GM18508 (cell line): Measurements from ENCODE around the gene HSPA1B.

Source experiments
- ATAC-seq: cut with Tn5 transposase; IDR thresholded peaks from one replicate; pipeline ENCODE4 v1.9.1; 2021; ENCODE audit warnings: moderate number of reproducible peaks; ENCODE audit not compliant: insufficient read depth, unreplicated experiment

HSPA1B gene

DNA sequence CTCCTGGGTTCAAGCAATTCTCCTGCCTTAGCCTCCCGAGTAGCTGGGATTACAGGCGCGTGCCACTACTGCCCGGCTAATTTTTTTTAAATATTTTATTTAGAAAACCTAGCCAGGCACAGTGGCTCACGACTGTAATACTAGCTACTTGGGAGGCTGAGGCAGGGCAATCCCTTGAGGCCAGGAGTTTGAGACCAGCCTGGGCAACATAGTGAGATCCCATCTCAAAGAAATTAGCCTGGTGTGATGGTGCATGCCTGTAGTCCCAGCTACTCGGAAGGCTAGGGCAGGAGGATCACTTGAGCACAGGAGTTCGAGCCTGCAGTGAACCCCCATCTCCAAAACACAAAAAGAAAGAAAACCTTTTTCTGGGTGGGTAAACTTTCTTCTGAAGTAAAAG lies 48.8 kb downstream of the HSPA1B start:
- no peak for ATAC-seq

DNA sequence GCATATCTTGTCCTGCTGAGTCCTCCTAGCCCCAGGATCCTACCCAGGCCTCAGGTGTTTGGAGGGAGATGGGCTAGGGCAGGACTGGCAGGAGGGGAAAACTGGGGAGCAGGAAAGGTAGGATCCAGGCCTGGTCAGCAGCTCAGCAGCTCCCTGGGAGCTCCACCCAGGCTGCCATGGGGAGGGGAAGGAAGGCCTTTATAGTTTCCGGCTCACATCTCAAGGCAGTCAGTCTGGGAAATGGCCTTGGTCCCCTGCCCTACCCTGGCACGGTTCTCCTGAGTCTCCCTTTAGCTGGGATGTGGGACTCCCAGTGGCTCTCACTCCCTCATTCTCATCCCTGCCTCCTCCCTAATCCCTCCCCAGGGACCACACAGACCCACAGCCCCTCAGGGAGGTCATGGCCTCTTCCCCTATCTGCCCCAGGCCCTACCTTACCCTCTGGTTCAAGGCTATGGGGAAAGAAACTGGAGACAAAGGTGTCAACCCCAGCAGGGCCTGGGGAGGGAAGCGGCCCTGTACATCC lies 49.6 kb downstream of the HSPA1B start:
- no peak for ATAC-seq

- no peak for ATAC-seq
Observed at GRCh38 chr6:31877651-31878161, 50.2 kb downstream of the HSPA1B start.

DNA sequence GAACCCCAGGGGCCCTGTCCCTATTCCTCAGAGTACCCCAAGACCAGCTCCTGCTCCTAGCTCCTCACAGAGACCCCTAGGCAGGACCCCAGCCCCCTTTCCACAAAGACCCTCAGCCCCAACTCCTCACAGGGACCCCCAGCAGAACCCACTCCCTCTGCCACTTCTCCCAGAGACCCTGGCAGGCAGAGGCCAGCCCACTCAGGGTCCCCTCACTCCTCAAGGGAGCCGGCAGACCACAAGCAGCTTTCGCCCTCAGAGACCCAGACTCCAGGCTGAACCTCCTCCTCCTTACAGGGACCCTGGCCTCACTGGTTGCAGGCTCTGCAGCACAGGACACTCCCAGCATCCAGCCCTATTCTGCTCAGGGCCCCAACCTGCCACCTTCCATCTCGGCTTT lies 50.7 kb downstream of the HSPA1B start:
- no peak for ATAC-seq

DNA sequence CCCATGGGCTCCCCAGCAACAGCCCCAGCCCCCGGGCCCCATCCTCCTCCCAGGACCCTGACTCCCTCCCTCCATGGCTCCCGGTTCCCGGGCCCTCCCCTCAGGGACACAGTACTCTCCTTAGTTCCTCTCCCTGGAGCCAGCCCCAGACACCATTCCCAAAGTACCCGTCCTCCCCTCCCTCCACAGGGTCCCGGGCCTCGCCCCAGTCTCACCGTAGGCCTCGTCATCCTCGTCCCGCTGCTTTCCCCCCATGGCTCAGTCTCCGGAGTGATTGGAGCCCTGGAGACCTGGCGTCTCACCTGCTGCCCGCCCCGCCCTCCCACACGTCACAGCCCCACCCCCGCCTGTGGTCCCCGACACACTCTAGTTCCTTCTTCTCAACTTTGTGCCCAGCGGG lies 51.2 kb downstream of the HSPA1B start, which contains the start of gene SLC44A4:
Gene SLC44A4, minus strand, starts transcription at position 272 of the 400 bp plus-strand sequence. Its CDS starts 17 bp downstream, at position 255.
- ATAC-seq: no peak

DNA sequence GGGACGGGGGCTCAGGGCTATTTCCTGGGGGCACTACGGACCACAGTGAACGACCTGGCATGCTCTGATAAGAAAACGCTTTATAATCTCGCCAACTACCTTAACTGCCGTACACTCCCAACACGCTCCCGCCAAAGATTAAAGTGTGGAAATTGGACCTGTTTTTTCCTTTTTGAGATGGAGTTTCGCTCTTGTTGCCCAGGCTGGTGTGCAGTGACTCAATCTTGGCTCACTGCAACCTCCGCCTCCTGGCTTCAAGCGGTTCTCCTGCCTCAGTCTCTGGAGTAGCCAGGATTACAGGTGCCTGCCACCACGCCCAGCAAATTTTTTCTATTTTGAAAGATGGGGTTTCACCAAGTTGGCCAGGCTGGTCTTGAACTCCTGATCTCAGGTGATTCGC lies 51.6 kb downstream of the HSPA1B start:
- no peak for ATAC-seq
